Liver (tissue), 9 donors: ENCODE measurements around the gene GPR157. TPM values are rescaled to one million over a fixed set of nuclear protein-coding genes. Genes with fewer than 3 reads are reported as not detected.

Experiments used
- DNase-seq: peaks from one replicate; pipeline ENCODE4 v3.0.0-alpha.2; 2017; ENCODE audit warnings: low spot score
- H3K27ac ChIP-seq, 2 donors: one replicate each; pipeline ENCODE4 v1.7.0; 2013; ENCODE audit warnings: inconsistent platforms in 2 of 2, low read length in 2 of 2, control low read depth in 1 of 2, low read depth in 1 of 2, mild to moderate bottlenecking in 1 of 2
- H3K27me3 ChIP-seq, 4 donors: one replicate each; pipeline versions ENCODE4 v1.6.1 to v1.7.0; 2013; ENCODE audit warnings: low read length in 3 of 4, inconsistent platforms in 1 of 4, mild to moderate bottlenecking in 1 of 4, moderate library complexity in 1 of 4; ENCODE audit not compliant: control insufficient read depth in 4 of 4, insufficient read depth in 4 of 4
- H3K36me3 ChIP-seq, 4 donors: one replicate each; pipeline versions ENCODE4 v1.6.1 to v1.7.0; 2013; ENCODE audit warnings: low read length in 3 of 4, mild to moderate bottlenecking in 3 of 4, low read depth in 1 of 4, moderate library complexity in 1 of 4; ENCODE audit not compliant: control insufficient read depth in 4 of 4, insufficient read depth in 3 of 4
- H3K4me1 ChIP-seq, 4 donors: one replicate each; pipeline versions ENCODE4 v1.6.1 to v1.7.0; 2013; ENCODE audit warnings: low read length in 3 of 4, mild to moderate bottlenecking in 3 of 4, moderate library complexity in 1 of 4; ENCODE audit not compliant: control insufficient read depth in 4 of 4, insufficient read depth in 4 of 4
- H3K4me3 ChIP-seq, 3 donors: one replicate each; pipeline versions ENCODE4 v1.6.1 to v1.7.0; 2013; ENCODE audit warnings: low read length in 3 of 3, control low read depth in 1 of 3, low read depth in 1 of 3, mild to moderate bottlenecking in 1 of 3
- H3K9ac ChIP-seq, 2 donors: one replicate each; pipeline ENCODE4 v1.7.0; 2013; ENCODE audit warnings: low read length in 2 of 2, mild to moderate bottlenecking in 2 of 2, moderate library complexity in 2 of 2, control low read depth in 1 of 2, low read depth in 1 of 2
- H3K9me3 ChIP-seq, 4 donors: one replicate each; pipeline versions ENCODE4 v1.6.1 to v1.7.0; 2013; ENCODE audit warnings: low read length in 3 of 4; ENCODE audit not compliant: control insufficient read depth in 4 of 4
- EGR1 ChIP-seq, 2 donors: IDR thresholded peaks; 2 replicates each; pipeline ENCODE4 v1.6.1; 2016 to 2018; ENCODE audit warnings: antibody characterized with exemption in 2 of 2, low read depth in 2 of 2
- FOXA1 ChIP-seq: IDR thresholded peaks from 2 replicates; pipeline ENCODE4 v1.6.1; 2016; ENCODE audit warnings: antibody characterized with exemption
- FOXA2 ChIP-seq: IDR thresholded peaks from 2 replicates; pipeline ENCODE4 v1.6.1; 2016; ENCODE audit warnings: antibody characterized with exemption
- GABPA ChIP-seq, 2 donors: IDR thresholded peaks in 1 of 2; conservative IDR thresholded peaks in 1 of 2; 2 replicates each; pipeline ENCODE4 v1.6.1; 2016; ENCODE audit warnings: antibody characterized with exemption in 2 of 2, mild to moderate bottlenecking in 1 of 2, moderate library complexity in 1 of 2
- HNF4A ChIP-seq, 2 donors: conservative IDR thresholded peaks; 2 replicates each; pipeline ENCODE4 v1.6.1; 2016; ENCODE audit warnings: antibody characterized with exemption in 2 of 2, mild to moderate bottlenecking in 2 of 2
- HNF4G ChIP-seq: IDR thresholded peaks from 2 replicates; pipeline ENCODE4 v1.6.1; 2016; ENCODE audit warnings: antibody characterized with exemption
- JUND ChIP-seq, 2 donors: IDR thresholded peaks; 2 replicates each; pipeline ENCODE4 v1.6.1; 2016; ENCODE audit warnings: antibody characterized with exemption in 2 of 2
- NR2F2 ChIP-seq: IDR thresholded peaks from 2 replicates; pipeline ENCODE4 v1.6.1; 2016; ENCODE audit warnings: antibody characterized with exemption
- RAD21 ChIP-seq, 2 donors: IDR thresholded peaks; 2 replicates each; pipeline ENCODE4 v1.6.1; 2016; ENCODE audit warnings: antibody characterized with exemption in 2 of 2, mild to moderate bottlenecking in 2 of 2
- RXRA ChIP-seq, 2 donors: IDR thresholded peaks; 2 replicates each; pipeline ENCODE4 v1.6.1; 2017 to 2018; ENCODE audit warnings: antibody characterized with exemption in 2 of 2, mild to moderate bottlenecking in 1 of 2
- SP1 ChIP-seq: IDR thresholded peaks from 2 replicates; pipeline ENCODE4 v1.6.1; 2018; ENCODE audit warnings: antibody characterized with exemption, mild to moderate bottlenecking
- TAF1 ChIP-seq: conservative IDR thresholded peaks from 2 replicates; pipeline ENCODE4 v1.6.1; 2016; ENCODE audit warnings: antibody characterized with exemption, mild to moderate bottlenecking
- YY1 ChIP-seq: IDR thresholded peaks from 2 replicates; pipeline ENCODE4 v1.6.1; 2016; ENCODE audit warnings: antibody characterized with exemption, mild to moderate bottlenecking
- WGBS: extraction: QIAGEN DNeasy Blood & Tissue Kit; methylation state at CpG from one replicate; pipeline ENCODE4 v1.1.7; 2013; 5-methylcytosine and 5-hydroxymethylcytosine counted together
- polyA plus RNA-seq, 2 donors: library from polyadenylated mRNA; stranded (reverse) in 1 of 2; unstranded in 1 of 2; fragments of 200-250 nt in 1 of 2; fragments of >200 nt in 1 of 2; fragmentation: Nextera tagmentation in 1 of 2; extraction: Ambion mirVana in 1 of 2; gene quantifications; one replicate each; pipeline versions ENCODE4 v1.2.1 to v1.2.3, GENCODE V29; 2013 to 2015
- total RNA-seq, 2 donors: library from RNA; depleted of rRNA; stranded (reverse); fragments of >200 nt; gene quantifications; one replicate each; pipeline ENCODE4 v1.2.3, GENCODE V29; 2014
- TF ChIP-seq, protein P1 (sequence below): IDR thresholded peaks from 2 replicates; pipeline ENCODE4 v1.6.1; 2016; ENCODE audit warnings: antibody characterized with exemption
- TF ChIP-seq, protein P2 (sequence below): IDR thresholded peaks from 2 replicates; pipeline ENCODE4 v1.6.1; 2016; ENCODE audit warnings: antibody characterized with exemption
- TF ChIP-seq, protein P3 (sequence below): IDR thresholded peaks from 2 replicates; pipeline ENCODE4 v1.6.1; 2016; ENCODE audit warnings: antibody characterized with exemption
- TF ChIP-seq, protein P4 (sequence below): fragments of 150-350 bp; IDR thresholded peaks from 2 replicates; pipeline ENCODE4 v1.5.1; 2017; ENCODE audit warnings: improper control_type of control experiment, low read depth, low read length; ENCODE audit not compliant: missing input control
- TF ChIP-seq, protein P5 (sequence below): IDR thresholded peaks from 2 replicates; pipeline ENCODE4 v1.6.1; 2016; ENCODE audit warnings: antibody characterized with exemption, mild to moderate bottlenecking
- donor health status: healthy.
- donor health status: healthy.
- donor health status: healthy.
- donor health status: healthy.
- donor health status: healthy.

The GPR157 gene
- total and polyA plus RNA-seq, 4 donors, result 1.3 to 7.0 (median 2.2) TPM

DNA sequence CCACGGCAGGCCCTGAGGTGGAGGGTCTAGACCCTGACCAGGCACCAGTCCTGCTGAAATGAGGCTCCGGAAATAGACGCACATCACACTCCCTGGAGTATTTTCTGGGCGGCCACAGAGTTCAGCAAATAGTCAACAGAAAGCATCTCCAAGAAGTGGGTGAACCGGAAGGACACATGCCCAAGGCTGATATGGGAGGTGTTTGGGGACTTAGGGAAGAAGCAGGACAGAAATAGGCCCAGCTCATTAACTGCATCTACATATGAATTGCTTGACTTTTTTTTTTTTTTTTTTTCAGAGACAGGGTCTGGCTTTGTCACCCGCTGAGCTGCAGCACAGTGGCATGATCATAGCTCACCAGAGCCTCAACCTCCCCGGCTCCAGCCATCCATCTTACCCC lies 36.5 kb upstream of the GPR157 start:
- no peak for TF ChIP-seq YY1
- TF ChIP-seq, protein P1, sequence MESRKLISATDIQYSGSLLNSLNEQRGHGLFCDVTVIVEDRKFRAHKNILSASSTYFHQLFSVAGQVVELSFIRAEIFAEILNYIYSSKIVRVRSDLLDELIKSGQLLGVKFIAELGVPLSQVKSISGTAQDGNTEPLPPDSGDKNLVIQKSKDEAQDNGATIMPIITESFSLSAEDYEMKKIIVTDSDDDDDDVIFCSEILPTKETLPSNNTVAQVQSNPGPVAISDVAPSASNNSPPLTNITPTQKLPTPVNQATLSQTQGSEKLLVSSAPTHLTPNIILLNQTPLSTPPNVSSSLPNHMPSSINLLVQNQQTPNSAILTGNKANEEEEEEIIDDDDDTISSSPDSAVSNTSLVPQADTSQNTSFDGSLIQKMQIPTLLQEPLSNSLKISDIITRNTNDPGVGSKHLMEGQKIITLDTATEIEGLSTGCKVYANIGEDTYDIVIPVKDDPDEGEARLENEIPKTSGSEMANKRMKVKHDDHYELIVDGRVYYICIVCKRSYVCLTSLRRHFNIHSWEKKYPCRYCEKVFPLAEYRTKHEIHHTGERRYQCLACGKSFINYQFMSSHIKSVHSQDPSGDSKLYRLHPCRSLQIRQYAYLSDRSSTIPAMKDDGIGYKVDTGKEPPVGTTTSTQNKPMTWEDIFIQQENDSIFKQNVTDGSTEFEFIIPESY, result no peak
- no peak for TF ChIP-seq JUND (IDR thresholded peaks at IDR 0.05)
- TF ChIP-seq HNF4A (conservative IDR thresholded peaks at IDR 0.05), result no peak
- no peak for TF ChIP-seq SP1
- TF ChIP-seq, protein P2, sequence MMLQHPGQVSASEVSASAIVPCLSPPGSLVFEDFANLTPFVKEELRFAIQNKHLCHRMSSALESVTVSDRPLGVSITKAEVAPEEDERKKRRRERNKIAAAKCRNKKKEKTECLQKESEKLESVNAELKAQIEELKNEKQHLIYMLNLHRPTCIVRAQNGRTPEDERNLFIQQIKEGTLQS, result no peak
- no peak for TF ChIP-seq GABPA (IDR thresholded peaks at IDR 0.05 in 1 of 2, conservative IDR thresholded peaks at IDR 0.05 in 1 of 2)
- no peak for TF ChIP-seq EGR1 (IDR thresholded peaks at IDR 0.05; ENCODE audit: low read depth in 2 of 2)
- no peak for TF ChIP-seq RAD21 (IDR thresholded peaks at IDR 0.05)
- no peak for TF ChIP-seq TAF1
- no peak for TF ChIP-seq NR2F2
- no peak for TF ChIP-seq FOXA1
- TF ChIP-seq, protein P3, sequence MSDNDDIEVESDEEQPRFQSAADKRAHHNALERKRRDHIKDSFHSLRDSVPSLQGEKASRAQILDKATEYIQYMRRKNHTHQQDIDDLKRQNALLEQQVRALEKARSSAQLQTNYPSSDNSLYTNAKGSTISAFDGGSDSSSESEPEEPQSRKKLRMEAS, result no peak
- TF ChIP-seq, protein P4, sequence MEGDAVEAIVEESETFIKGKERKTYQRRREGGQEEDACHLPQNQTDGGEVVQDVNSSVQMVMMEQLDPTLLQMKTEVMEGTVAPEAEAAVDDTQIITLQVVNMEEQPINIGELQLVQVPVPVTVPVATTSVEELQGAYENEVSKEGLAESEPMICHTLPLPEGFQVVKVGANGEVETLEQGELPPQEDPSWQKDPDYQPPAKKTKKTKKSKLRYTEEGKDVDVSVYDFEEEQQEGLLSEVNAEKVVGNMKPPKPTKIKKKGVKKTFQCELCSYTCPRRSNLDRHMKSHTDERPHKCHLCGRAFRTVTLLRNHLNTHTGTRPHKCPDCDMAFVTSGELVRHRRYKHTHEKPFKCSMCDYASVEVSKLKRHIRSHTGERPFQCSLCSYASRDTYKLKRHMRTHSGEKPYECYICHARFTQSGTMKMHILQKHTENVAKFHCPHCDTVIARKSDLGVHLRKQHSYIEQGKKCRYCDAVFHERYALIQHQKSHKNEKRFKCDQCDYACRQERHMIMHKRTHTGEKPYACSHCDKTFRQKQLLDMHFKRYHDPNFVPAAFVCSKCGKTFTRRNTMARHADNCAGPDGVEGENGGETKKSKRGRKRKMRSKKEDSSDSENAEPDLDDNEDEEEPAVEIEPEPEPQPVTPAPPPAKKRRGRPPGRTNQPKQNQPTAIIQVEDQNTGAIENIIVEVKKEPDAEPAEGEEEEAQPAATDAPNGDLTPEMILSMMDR, result no peak
- TF ChIP-seq RXRA (IDR thresholded peaks at IDR 0.05), result no peak
- TF ChIP-seq, protein P5, sequence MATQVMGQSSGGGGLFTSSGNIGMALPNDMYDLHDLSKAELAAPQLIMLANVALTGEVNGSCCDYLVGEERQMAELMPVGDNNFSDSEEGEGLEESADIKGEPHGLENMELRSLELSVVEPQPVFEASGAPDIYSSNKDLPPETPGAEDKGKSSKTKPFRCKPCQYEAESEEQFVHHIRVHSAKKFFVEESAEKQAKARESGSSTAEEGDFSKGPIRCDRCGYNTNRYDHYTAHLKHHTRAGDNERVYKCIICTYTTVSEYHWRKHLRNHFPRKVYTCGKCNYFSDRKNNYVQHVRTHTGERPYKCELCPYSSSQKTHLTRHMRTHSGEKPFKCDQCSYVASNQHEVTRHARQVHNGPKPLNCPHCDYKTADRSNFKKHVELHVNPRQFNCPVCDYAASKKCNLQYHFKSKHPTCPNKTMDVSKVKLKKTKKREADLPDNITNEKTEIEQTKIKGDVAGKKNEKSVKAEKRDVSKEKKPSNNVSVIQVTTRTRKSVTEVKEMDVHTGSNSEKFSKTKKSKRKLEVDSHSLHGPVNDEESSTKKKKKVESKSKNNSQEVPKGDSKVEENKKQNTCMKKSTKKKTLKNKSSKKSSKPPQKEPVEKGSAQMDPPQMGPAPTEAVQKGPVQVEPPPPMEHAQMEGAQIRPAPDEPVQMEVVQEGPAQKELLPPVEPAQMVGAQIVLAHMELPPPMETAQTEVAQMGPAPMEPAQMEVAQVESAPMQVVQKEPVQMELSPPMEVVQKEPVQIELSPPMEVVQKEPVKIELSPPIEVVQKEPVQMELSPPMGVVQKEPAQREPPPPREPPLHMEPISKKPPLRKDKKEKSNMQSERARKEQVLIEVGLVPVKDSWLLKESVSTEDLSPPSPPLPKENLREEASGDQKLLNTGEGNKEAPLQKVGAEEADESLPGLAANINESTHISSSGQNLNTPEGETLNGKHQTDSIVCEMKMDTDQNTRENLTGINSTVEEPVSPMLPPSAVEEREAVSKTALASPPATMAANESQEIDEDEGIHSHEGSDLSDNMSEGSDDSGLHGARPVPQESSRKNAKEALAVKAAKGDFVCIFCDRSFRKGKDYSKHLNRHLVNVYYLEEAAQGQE, result no peak
- TF ChIP-seq FOXA2, result no peak
- no peak for TF ChIP-seq HNF4G

More for the DNA sequence above, 36.5 kb upstream of the GPR157 start:
- Histone ChIP-seq H3K9me3 (no peaks in the 10 kb centered on the region), H3K4me3 (no peak overlapping the region), H3K9ac (no peak overlapping the region), H3K4me1 (peaks cover 10 to 16% (median 13%) of the 10 kb centered on the region in 4 donors), H3K36me3 (no peaks in the 10 kb centered on the region), H3K27ac (no peak overlapping the region), H3K27me3 (no peaks in the 10 kb centered on the region)
- WGBS, result 96% methylated on average over 7 of the region's 7 CpGs
- DNase-seq, result no peak
